Panc1 (cell line): Measurements from ENCODE around the gene CAMK2B. TPM values are rescaled to one million over a fixed set of nuclear protein-coding genes. Genes with fewer than 3 reads are reported as not detected.

Experiments used
- ATAC-seq: fragments of 200-7000 bp; cut with Tn5 transposase; 2 replicates; pipeline ENCODE4 v1.9.1; 2020; ENCODE audit warnings: mild to moderate bottlenecking, moderate library complexity
- BruUV-seq: library from RNA; stranded (reverse); fragments of 400-500 nt; replicated peaks from 2 replicates; lab custom pipeline; 2021; lab: Mats Ljungman, UMichigan
- CTCF ChIA-PET: fragments of 300-600 bp; sonication (Branson Sonifier 250); formaldehyde crosslinking; loops from one replicate; lab custom pipeline; 2022; ENCODE audit warnings: antibody characterized with exemption; lab: Charles Lee
- POLR2A ChIA-PET: fragments of 300-600 bp; sonication (Branson Sonifier 250); formaldehyde crosslinking; loops from one replicate; lab custom pipeline; 2022; ENCODE audit warnings: antibody characterized with exemption; lab: Charles Lee
- DNase-seq: peaks from one replicate; pipeline ENCODE4 v3.0.0-alpha.2; 2010; ENCODE audit warnings: low read depth, low spot score
- H3K27ac ChIP-seq: 2 replicates; pipeline ENCODE4 v1.5.1; 2011; ENCODE audit warnings: mild to moderate bottlenecking, low read length, inconsistent platforms
- H3K27me3 ChIP-seq: fragments of 200-500 bp; sonication (Bioruptor generic); 2 replicates; pipeline ENCODE4 v1.6.0; 2014; ENCODE audit warnings: low read length, inconsistent platforms; ENCODE audit not compliant: control insufficient read depth, insufficient read depth
- H3K36me3 ChIP-seq: fragments of 200-500 bp; sonication (Bioruptor generic); 2 replicates; pipeline ENCODE4 v1.5.1; 2014; ENCODE audit warnings: inconsistent platforms, mild to moderate bottlenecking, low read length, moderate library complexity; ENCODE audit not compliant: control insufficient read depth, insufficient read depth
- H3K4me1 ChIP-seq: 2 replicates; pipeline ENCODE4 v1.5.1; 2011; ENCODE audit warnings: inconsistent platforms, mild to moderate bottlenecking, low read length, moderate library complexity; ENCODE audit not compliant: control insufficient read depth, insufficient read depth
- H3K4me3 ChIP-seq, 2 experiments: 2 replicates each; pipeline ENCODE4 v1.5.1; 2011 to 2012; ENCODE audit warnings: low read depth in 2 of 2, low read length in 2 of 2, mild to moderate bottlenecking in 2 of 2, inconsistent platforms in 1 of 2, moderate library complexity in 1 of 2
- H3K9me3 ChIP-seq: fragments of 200-500 bp; sonication (Bioruptor generic); 2 replicates; pipeline ENCODE4 v1.5.1; 2014; ENCODE audit warnings: low read depth, mild to moderate bottlenecking, inconsistent platforms, low read length, moderate library complexity; ENCODE audit not compliant: control insufficient read depth, insufficient read depth
- CTCF ChIP-seq: fragments of 450-650 bp; IDR thresholded peaks from 2 replicates; pipeline ENCODE4 v1.5.1; 2017; ENCODE audit warnings: mild to moderate bottlenecking
- POLR2AphosphoS5 ChIP-seq: IDR thresholded peaks from 2 replicates; pipeline ENCODE4 v1.6.1; 2012; ENCODE audit warnings: mild to moderate bottlenecking, low read depth, low read length, moderate library complexity
- SIN3A ChIP-seq: IDR thresholded peaks from 2 replicates; pipeline ENCODE4 v1.6.1; 2012; ENCODE audit warnings: low read depth, mild to moderate bottlenecking, low read length, moderate library complexity, borderline replicate concordance; ENCODE audit not compliant: insufficient read depth
- TCF7L2 ChIP-seq: IDR thresholded peaks from 2 replicates; pipeline ENCODE4 v1.6.1; 2011; ENCODE audit warnings: mild to moderate bottlenecking, low read depth, low read length, inconsistent platforms
- in situ Hi-C: cut with HindIII; loops from 2 replicates; pipeline ENCODE4 v1.10.0; 2016; ENCODE audit warnings: low sequenced_read_pairs, low pct_unique_long_range_greater_than_20kb
- intact Hi-C: fragments of 100-400 bp; cut with micrococcal nuclease; formaldehyde crosslinking; loops from one replicate; pipeline ENCODE4 v1.10.0; 2022; ENCODE audit not compliant: unreplicated experiment
- total RNA-seq: library from RNA; stranded (reverse); gene quantifications from one replicate; pipeline ENCODE4 v1.2.1, GENCODE V29; 2021; ENCODE audit not compliant: unreplicated experiment
- TF ChIP-seq, protein P1 (sequence below), 2 experiments: IDR thresholded peaks; 2 replicates each; pipeline ENCODE4 v1.6.1; 2011 to 2012; ENCODE audit warnings: low read depth in 2 of 2, control low read depth in 1 of 2, low read length in 1 of 2, mild to moderate bottlenecking in 1 of 2, moderate library complexity in 1 of 2; ENCODE audit not compliant: insufficient read depth in 1 of 2

The CAMK2B gene
- total RNA-seq, 1 experiment from 2014 or later = 0.26 TPM

GRCh38 chr7:44239361-44239760 is 86.0 kb downstream of the CAMK2B start:
- ChIA-PET CTCF (no interaction called here), POLR2A (no interaction called here)
- no peak for TF ChIP-seq SIN3A
- no peak for TF ChIP-seq POLR2AphosphoS5
- no peak for TF ChIP-seq TCF7L2
- TF ChIP-seq CTCF = no peak
- TF ChIP-seq, protein P1, sequence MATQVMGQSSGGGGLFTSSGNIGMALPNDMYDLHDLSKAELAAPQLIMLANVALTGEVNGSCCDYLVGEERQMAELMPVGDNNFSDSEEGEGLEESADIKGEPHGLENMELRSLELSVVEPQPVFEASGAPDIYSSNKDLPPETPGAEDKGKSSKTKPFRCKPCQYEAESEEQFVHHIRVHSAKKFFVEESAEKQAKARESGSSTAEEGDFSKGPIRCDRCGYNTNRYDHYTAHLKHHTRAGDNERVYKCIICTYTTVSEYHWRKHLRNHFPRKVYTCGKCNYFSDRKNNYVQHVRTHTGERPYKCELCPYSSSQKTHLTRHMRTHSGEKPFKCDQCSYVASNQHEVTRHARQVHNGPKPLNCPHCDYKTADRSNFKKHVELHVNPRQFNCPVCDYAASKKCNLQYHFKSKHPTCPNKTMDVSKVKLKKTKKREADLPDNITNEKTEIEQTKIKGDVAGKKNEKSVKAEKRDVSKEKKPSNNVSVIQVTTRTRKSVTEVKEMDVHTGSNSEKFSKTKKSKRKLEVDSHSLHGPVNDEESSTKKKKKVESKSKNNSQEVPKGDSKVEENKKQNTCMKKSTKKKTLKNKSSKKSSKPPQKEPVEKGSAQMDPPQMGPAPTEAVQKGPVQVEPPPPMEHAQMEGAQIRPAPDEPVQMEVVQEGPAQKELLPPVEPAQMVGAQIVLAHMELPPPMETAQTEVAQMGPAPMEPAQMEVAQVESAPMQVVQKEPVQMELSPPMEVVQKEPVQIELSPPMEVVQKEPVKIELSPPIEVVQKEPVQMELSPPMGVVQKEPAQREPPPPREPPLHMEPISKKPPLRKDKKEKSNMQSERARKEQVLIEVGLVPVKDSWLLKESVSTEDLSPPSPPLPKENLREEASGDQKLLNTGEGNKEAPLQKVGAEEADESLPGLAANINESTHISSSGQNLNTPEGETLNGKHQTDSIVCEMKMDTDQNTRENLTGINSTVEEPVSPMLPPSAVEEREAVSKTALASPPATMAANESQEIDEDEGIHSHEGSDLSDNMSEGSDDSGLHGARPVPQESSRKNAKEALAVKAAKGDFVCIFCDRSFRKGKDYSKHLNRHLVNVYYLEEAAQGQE (IDR thresholded peaks at IDR 0.05; ENCODE audit: insufficient read depth in 1 of 2, low read depth in 2 of 2, low read length in 1 of 2) = no peak
- no peak overlapping the region for H3K27ac ChIP-seq
- H3K4me1 ChIP-seq = 0 out of 2 replicates have a peak, but pooled peaks cover 3% of the 10 kb centered on the region
- no peak for DNase-seq
- no peaks in the 10 kb centered on the region for H3K36me3 ChIP-seq
- intact Hi-C loops (no loop called here), in situ Hi-C loops (no loop called here)
- no peaks in the 10 kb centered on the region for H3K9me3 ChIP-seq
- no TSS peak for BruUV-seq
- H3K4me3 ChIP-seq = no peak overlapping the region
- H3K27me3 ChIP-seq = no peaks in the 10 kb centered on the region
- no peak for ATAC-seq

- POLR2A ChIA-PET = no interaction called here
Measured at GRCh38 chr7:44238116-44238695, 87.2 kb downstream of the CAMK2B start.

More at GRCh38 chr7:44238116-44238695, 87.2 kb downstream of the CAMK2B start:
- H3K9me3 ChIP-seq = no peaks in the 10 kb centered on the region
- no peak overlapping the region for H3K4me3 ChIP-seq
- BruUV-seq = no TSS peak
- H3K27ac ChIP-seq = no peak overlapping the region
- 0 out of 2 replicates have a peak, but pooled peaks cover 3% of the 10 kb centered on the region for H3K4me1 ChIP-seq
- intact Hi-C loops (no loop called here), in situ Hi-C loops (no loop called here)
- TF ChIP-seq POLR2AphosphoS5 = no peak
- TF ChIP-seq CTCF = no peak
- TF ChIP-seq SIN3A = no peak
- TF ChIP-seq, protein P1 (IDR thresholded peaks at IDR 0.05; ENCODE audit: insufficient read depth in 1 of 2, low read depth in 2 of 2, low read length in 1 of 2) = no peak
- no peak for TF ChIP-seq TCF7L2
- H3K36me3 ChIP-seq = no peaks in the 10 kb centered on the region
- DNase-seq = no peak
- no peak for ATAC-seq
- CTCF ChIA-PET = no interaction called here
- no peaks in the 10 kb centered on the region for H3K27me3 ChIP-seq
